Measurements from ENCODE around the gene DRGX. TPM values are rescaled to one million over a fixed set of nuclear protein-coding genes. Genes with fewer than 3 reads are reported as not detected.

DRGX gene
- total and polyA plus RNA-seq, 2 donors (not counting 1 experiment from before 2014, with no cell fraction given), result not detected

- H3K27me3 Mint-ChIP-seq, result peaks cover 23% of the 10 kb centered on the region
- H3K27ac ChIP-seq (ENCODE audit: low read length in 2 of 2), result no peak overlapping the region
- H3K4me1 ChIP-seq (ENCODE audit: control insufficient read depth in 2 of 2, insufficient read depth in 2 of 2, low read length in 2 of 2), result no peaks in the 10 kb centered on the region
- H4K20me1 ChIP-seq (ENCODE audit: control insufficient read depth, insufficient read depth, low read length, poor library complexity, severe bottlenecking), result no peaks in the 10 kb centered on the region
- no peak overlapping the region for H3K9ac ChIP-seq (ENCODE audit: low read length)
- H3K4me1 Mint-ChIP-seq, result no peaks in the 10 kb centered on the region
- H3K36me3 ChIP-seq (replicated peaks in 1 of 2; ENCODE audit: control extremely low read depth in 1 of 2, control insufficient read depth in 1 of 2, extremely low read depth in 1 of 2, insufficient read depth in 2 of 2, low read length in 1 of 2), result no peaks in the 10 kb centered on the region
- DNase-seq (no peak), ATAC-seq (ENCODE audit: low read depth) (no peak)
- CTCF ChIA-PET, result no interaction called here
- H3K9me3 Mint-ChIP-seq (ENCODE audit: insufficient read depth), result no peaks in the 10 kb centered on the region
- TF ChIP-seq EZH2 (IDR thresholded peaks at IDR 0.05; ENCODE audit: borderline replicate concordance, insufficient read depth, low read depth, low read length, poor library complexity, severe bottlenecking), result no peak
- TF ChIP-seq CTCF (IDR thresholded peaks at IDR 0.05), result no peak
- no peak overlapping the region for H3K4me3 Mint-ChIP-seq
- H3K79me2 ChIP-seq (ENCODE audit: control insufficient read depth, insufficient read depth, low read length), result no peaks in the 10 kb centered on the region
- no peak overlapping the region for H3K27ac Mint-ChIP-seq
- H3K27me3 ChIP-seq (replicated peaks in 1 of 4; ENCODE audit: control extremely low read depth in 1 of 4, control insufficient read depth in 3 of 4, insufficient read depth in 4 of 4, low read length in 3 of 4), result peaks cover 0 to 3% (median 0%) of the 10 kb centered on the region in 4 experiments
- POLR2A ChIA-PET, result no interaction called here
- no peak overlapping the region for H3K4me2 ChIP-seq (replicated peaks; ENCODE audit: low read depth, low read length, poor library complexity, severe bottlenecking)
- WGBS (ENCODE audit: insufficient coverage), result no CpG with 5 or more reads among the region's 5 CpGs
- no peaks in the 10 kb centered on the region for H3K9me3 ChIP-seq (ENCODE audit: control extremely low read depth in 1 of 3, control insufficient read depth in 2 of 3, insufficient read depth in 1 of 3, low read length in 2 of 3)
- no peak overlapping the region for H3K4me3 ChIP-seq (ENCODE audit: control extremely low read depth in 1 of 5, extremely low read depth in 1 of 5, insufficient read depth in 1 of 5, low read depth in 2 of 5, low read length in 4 of 5)
- H2AFZ ChIP-seq (ENCODE audit: insufficient read depth, low read depth, low read length, poor library complexity, severe bottlenecking), result no peak overlapping the region
- intact Hi-C loops (cut with micrococcal nuclease), result no loop called here
These were observed 21.1 kb downstream of the DRGX start for GRCh38 chr10:49374740-49375139.

- H2AFZ ChIP-seq (ENCODE audit: insufficient read depth, low read depth, low read length, poor library complexity, severe bottlenecking), result no peak overlapping the region
- H3K79me2 ChIP-seq (ENCODE audit: control insufficient read depth, insufficient read depth, low read length), result no peaks in the 10 kb centered on the region
- Mint-ChIP-seq H3K27ac (no peak overlapping the region), H3K9me3 (ENCODE audit: insufficient read depth) (no peaks in the 10 kb centered on the region), H3K4me3 (no peak overlapping the region), H3K27me3 (peaks cover 23% of the 10 kb centered on the region), H3K4me1 (no peaks in the 10 kb centered on the region)
- DNase-seq, result no peak
- H3K4me1 ChIP-seq (ENCODE audit: control insufficient read depth in 2 of 2, insufficient read depth in 2 of 2, low read length in 2 of 2), result no peaks in the 10 kb centered on the region
- no peak overlapping the region for H3K9ac ChIP-seq (ENCODE audit: low read length)
- intact Hi-C loops (cut with micrococcal nuclease), result no loop called here
- no peaks in the 10 kb centered on the region for H3K9me3 ChIP-seq (ENCODE audit: control extremely low read depth in 1 of 3, control insufficient read depth in 2 of 3, insufficient read depth in 1 of 3, low read length in 2 of 3)
- H3K27me3 ChIP-seq (replicated peaks in 1 of 4; ENCODE audit: control extremely low read depth in 1 of 4, control insufficient read depth in 3 of 4, insufficient read depth in 4 of 4, low read length in 3 of 4), result peaks cover 0 to 3% (median 0%) of the 10 kb centered on the region in 4 experiments
- no peaks in the 10 kb centered on the region for H4K20me1 ChIP-seq (ENCODE audit: control insufficient read depth, insufficient read depth, low read length, poor library complexity, severe bottlenecking)
- no peak overlapping the region for H3K27ac ChIP-seq (ENCODE audit: low read length in 2 of 2)
- TF ChIP-seq CTCF (IDR thresholded peaks at IDR 0.05), result no peak
- TF ChIP-seq EZH2 (IDR thresholded peaks at IDR 0.05; ENCODE audit: borderline replicate concordance, insufficient read depth, low read depth, low read length, poor library complexity, severe bottlenecking), result no peak
- ChIA-PET CTCF (no interaction called here), POLR2A (no interaction called here)
- H3K4me2 ChIP-seq (replicated peaks; ENCODE audit: low read depth, low read length, poor library complexity, severe bottlenecking), result no peak overlapping the region
- WGBS (ENCODE audit: insufficient coverage), result 86% methylated on average over 1 of the region's 5 CpGs
- ATAC-seq (ENCODE audit: low read depth), result no peak
- H3K4me3 ChIP-seq (ENCODE audit: control extremely low read depth in 1 of 5, extremely low read depth in 1 of 5, insufficient read depth in 1 of 5, low read depth in 2 of 5, low read length in 4 of 5), result no peak overlapping the region
- no peaks in the 10 kb centered on the region for H3K36me3 ChIP-seq (replicated peaks in 1 of 2; ENCODE audit: control extremely low read depth in 1 of 2, control insufficient read depth in 1 of 2, extremely low read depth in 1 of 2, insufficient read depth in 2 of 2, low read length in 1 of 2)
These were observed 22.5 kb downstream of the DRGX start for GRCh38 chr10:49373361-49373760.

Measured in B cell (primary cell).